ENCODE data around the gene APBB2.
"Not testable (repeated sequence)": the region's sequence is repeated elsewhere in the genome, so short reads cannot be mapped to it uniquely, and the experiment has no call there.

The APBB2 gene

DNA sequence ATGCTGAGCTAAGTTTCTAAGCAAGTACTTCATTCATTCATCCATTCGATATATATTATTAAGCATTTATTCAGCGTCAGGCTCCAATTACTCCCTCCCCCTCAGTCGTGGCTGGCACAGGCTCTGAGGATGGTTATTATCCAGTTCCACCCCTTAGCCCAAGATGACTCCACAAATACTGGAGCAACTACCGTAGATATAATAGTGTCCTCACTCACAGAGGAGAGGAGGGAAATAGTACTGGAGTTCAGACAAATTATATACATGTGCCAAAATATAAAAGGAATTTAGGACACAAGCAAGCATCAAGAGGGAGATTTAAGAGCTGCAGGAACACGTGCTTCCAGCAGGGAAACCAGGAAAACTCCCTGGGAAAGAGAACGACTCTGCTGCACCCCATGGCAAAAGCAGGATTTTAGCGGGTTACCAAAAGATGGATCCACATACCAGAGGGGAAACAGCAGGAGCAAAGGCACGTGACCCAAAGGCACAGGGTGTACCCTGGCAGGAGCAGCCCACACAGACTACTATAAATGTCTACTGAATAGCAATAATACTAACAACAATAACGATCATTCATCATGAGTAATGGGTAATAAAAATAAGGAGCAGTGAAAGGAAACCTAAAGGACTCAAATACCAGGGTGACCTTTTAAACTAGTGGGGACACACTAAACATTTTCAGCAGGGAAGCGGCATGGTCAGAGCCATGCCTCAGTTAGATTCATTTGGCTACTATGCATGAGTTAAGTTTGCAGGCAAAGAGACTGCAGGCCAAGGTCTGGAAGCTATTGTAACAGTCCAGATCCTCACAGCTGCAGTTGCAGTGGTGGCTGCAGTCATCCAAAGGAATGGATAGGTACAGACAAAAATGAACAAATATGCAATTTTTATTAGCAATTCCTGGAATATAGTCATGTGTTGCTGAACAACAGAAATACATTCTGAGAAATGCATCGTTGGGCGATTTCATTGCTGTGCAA, 153.7 kb downstream of the APBB2 start:
- no peak for DNase-seq (ENCODE audit: low spot score)

GRCh38 chr4:41059411-41059810, 154.9 kb downstream of the APBB2 start:
- DNase-seq (ENCODE audit: low spot score) = not testable (repeated sequence)

DNA sequence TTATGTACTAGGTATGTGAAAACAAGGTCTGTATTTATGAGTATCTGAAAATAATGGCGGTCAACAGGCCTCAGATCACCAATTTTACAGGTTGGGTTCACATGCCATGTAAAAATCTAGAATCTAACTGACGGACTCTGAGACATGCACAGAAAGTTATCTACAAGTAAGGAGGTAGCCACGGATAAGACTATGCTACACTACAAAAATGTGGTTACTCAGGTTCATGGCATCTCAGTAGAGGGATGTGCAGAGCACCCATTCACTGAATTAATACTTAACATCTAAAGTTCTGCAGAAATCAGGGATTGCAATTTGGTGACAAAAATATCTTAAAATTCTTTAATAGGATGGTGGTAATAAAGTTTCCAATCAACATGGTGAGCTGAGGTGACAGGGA, 155.9 kb downstream of the APBB2 start:
- no peak for DNase-seq (ENCODE audit: low spot score)

GRCh38 chr4:41057467-41057866, 156.9 kb downstream of the APBB2 start:
- DNase-seq (ENCODE audit: low spot score) = no peak

- DNase-seq (ENCODE audit: low spot score) = no peak
Measured at GRCh38 chr4:41052287-41052686, 162.1 kb downstream of the APBB2 start.

DNA sequence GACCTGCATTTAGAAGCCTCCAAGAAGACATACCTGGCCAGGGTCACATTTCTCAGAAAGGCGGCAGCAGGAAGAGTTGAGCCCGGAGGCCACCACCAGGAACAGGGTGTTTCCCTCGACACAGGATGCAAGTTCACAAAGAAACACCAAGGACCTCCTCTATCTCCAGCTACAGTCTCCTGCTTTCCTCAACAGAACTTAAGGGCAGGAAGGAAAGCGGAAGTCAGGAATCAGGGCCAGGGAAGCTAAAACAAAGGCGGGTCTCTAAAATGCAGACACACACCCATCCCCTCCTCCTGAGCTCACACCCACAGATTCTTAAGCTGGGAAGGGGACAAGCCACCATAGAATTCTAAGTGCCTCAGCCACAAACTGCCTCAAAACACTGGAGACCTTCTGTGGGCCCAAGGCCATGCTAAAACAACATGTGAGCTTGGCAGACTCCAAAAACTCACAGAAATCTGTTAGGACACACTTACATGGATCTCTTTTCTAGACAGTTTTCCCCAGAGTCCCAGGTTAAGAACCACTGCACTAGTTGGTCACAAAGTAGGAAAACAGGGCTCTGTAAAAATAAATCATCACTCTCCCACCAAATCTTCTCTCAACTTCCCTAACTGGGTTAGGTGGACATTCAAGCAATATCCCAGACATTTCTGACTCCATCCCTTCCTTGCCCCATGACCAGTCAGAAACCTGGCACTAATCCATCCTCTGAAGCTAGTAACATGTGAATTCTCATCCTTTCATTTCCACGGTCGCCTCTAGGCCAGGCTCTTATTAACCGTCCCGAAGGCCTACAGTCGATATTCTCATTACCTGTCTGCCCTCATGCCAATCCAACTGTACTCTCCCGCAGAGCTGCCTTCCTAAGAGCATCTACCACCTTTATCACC, 163.2 kb downstream of the APBB2 start:
- DNase-seq (ENCODE audit: low spot score) = no peak

- DNase-seq (ENCODE audit: low spot score) = no peak
Measured at GRCh38 chr4:41050116-41050515, 164.2 kb downstream of the APBB2 start.

DNA sequence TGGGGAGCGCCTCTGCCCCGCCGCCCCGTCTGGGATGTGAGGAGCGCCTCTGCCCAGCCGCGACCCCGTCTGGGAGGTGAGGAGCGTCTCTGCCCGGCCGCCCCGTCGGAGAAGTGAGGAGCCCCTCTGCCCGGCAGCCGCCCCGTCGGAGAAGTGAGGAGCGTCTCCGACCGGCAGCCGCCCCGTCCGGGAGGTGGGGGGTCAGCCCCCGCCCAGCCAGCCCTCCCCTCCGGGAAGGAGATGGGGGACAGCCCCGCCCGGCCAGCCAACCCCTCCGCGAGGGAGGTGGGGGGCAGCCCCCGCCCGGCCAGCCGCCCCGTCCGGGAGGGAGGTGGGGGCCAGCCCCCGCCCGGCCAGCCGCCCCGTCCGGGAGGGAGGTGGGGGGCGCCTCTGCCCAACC, 165.2 kb downstream of the APBB2 start:
- DNase-seq (ENCODE audit: low spot score) = not testable (repeated sequence)

- DNase-seq (ENCODE audit: low spot score) = no peak
Measured at GRCh38 chr4:41044791-41045190, 169.6 kb downstream of the APBB2 start.

GRCh38 chr4:41044165-41044564, 170.2 kb downstream of the APBB2 start:
- DNase-seq (ENCODE audit: low spot score) = no peak

- DNase-seq (ENCODE audit: low spot score) = no peak
Measured at GRCh38 chr4:41043465-41043864, 170.9 kb downstream of the APBB2 start.

GRCh38 chr4:41041551-41041950, 172.8 kb downstream of the APBB2 start:
- DNase-seq (ENCODE audit: low spot score) = no peak

GRCh38 chr4:41039317-41039716, 175.0 kb downstream of the APBB2 start:
- DNase-seq (ENCODE audit: low spot score) = no peak

- DNase-seq (ENCODE audit: low spot score) = no peak
Measured at GRCh38 chr4:41038304-41038703, 176.0 kb downstream of the APBB2 start.

GRCh38 chr4:41029098-41029497, 185.2 kb downstream of the APBB2 start:
- DNase-seq (ENCODE audit: low spot score) = no peak

DNA sequence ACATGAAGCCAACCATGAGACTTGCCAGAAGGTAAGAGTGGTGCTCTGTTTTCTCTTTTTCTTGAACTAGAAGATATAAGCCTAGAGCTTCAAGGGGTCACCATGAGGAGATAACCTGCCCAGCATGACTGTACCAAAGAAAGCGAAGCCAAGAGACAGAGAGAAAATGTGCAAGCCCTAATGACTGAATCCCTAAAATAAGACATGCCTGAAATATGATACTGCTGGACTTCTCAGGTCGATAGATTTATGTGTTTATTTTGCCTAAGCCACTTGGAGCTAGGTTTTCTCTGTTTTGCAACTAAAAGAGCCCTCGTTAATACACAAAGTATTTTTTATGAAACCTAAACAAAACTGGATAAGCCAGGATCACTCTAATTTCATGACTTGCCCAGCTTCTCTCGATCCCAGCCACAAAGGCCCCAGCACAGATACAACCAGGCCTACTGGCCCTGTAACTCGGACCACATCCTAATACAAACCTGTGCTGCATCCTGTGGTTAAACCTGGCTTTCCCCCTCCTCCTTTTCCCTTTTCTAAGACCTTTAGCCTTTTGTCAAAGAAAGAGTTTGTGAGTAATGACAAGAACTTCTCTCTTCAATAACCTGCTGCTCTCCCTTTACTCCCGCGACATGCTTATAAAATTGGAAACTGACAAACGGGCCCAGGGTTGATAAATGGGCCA, 185.8 kb downstream of the APBB2 start:
- no peak for DNase-seq (ENCODE audit: low spot score)

GRCh38 chr4:41026971-41027370, 187.4 kb downstream of the APBB2 start:
- DNase-seq (ENCODE audit: low spot score) = no peak

DNA sequence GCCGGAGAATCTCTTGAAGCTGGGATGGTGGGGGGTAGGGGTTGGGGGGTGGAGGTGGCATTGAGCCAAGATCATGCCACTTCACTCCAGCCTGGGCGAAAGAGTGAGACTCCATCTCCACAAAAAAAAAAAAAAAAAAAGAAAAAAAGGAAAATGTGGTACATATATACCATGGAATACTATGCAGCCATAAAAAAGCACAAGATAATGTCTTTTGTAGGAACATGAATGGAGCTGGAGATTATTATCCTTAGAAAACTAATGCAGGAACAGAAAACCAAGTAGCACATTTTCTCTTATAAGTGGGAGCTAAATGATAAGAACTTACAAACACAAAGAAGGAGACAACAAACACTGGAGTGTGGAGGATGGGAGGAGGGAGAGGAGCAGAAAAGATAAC, 188.5 kb downstream of the APBB2 start:
- DNase-seq (ENCODE audit: low spot score) = no peak

GRCh38 chr4:41024556-41025491, 189.5 kb downstream of the APBB2 start:
- DNase-seq (ENCODE audit: low spot score) = no peak

GRCh38 chr4:41022116-41022515, 192.2 kb downstream of the APBB2 start:
- no peak for DNase-seq (ENCODE audit: low spot score)

GRCh38 chr4:41015016-41015675, 199.2 kb downstream of the APBB2 start:
- no peak for DNase-seq (ENCODE audit: low spot score)

All from CD4-positive, alpha-beta T cell treated with Interleukin-15 for 4 hours (primary cell).